HG03571 (cell line): ENCODE data around the gene NAA16.
"Not testable (repeated sequence)": the region's sequence is repeated elsewhere in the genome, so short reads cannot be mapped to it uniquely, and the experiment has no call there.

Source experiments
- ATAC-seq: cut with Tn5 transposase; IDR thresholded peaks from one replicate; pipeline ENCODE4 v1.9.1; 2021; ENCODE audit not compliant: unreplicated experiment

NAA16 gene

GRCh38 chr13:41310963-41311405 lies at the start of gene NAA16:
Gene NAA16, plus strand, starts transcription at chr13:41311267. Its CDS starts 262 bp downstream, at chr13:41311529.
- peak; percentile 56 for ATAC-seq

DNA sequence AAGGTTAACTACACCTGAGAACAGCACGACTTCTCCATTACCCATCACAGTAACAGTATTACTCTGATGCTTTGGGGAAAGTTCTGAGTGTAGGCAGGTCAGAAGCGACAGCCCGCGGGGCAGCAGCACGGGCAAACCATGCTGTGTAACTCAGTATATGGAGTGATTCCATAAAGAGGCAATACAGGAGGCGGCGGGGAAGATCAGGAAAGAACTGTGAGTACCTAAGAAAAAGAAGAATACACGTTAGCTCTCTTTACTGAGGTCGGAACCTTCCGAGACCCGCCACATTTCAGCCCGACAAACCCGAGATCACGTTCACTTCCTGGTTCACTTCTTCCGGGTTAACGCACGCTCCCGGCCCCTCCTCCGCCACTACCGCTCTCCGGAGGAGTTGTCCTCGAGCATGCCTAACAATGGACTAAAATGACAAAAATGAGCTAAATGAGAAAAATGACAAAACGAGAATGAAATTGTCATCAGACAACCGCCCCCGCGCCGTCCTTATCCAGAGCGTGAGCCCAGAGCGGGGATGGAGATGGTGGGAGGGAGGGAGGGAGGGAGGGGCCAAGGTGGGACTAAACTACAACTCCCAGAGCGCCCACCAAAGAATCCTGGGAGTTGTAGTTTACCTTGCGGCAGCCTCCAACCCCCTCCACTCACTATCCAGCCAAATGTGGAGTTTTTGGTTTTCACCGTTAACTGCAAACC lies 47.7 kb upstream of the NAA16 start, which contains the start of gene MTRF1:
MTRF1 (minus strand) TSS at position 316 of the 711 bp plus-strand sequence. CDS start 2,669 bp downstream, outside the sequence.
- peak; percentile 91 for ATAC-seq

DNA sequence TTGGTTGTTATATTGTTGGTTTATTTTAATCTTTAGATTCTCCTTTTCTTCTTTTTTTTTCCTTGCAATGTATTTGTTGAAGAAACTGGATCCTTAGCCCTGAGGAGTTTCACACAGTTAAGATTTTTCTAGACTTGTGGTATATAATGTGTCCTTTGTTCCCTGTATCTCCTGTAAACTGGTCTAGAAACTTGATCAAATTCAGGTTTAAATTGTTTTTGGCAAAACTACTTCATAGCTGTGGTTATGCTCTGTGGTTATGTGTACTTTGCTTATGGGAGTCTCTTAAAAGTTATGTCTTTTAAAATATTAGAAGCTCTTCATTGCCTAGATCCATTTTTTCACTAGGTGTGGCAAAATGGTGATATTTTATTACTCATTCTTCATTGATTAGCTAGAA lies 44.0 kb upstream of the NAA16 start:
- no peak for ATAC-seq

DNA sequence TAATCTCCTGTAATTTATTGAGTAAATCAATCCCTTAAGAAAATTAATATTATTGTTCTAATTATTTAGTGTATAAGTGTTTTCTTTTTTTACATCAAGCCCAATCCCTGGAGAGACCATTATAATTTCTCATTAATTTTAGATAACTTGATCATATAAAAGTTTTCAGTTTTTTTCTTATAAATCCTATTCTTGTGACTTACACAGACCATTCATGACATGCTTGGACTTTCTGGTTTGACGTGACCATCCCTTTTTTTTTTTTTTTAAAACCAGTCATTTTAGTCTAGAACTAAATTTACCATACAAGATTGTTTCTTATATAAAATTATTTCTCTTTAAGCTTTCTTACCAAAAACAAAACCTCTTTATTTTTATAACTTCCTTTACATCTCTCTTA lies 42.3 kb upstream of the NAA16 start:
- no peak for ATAC-seq

- ATAC-seq = no peak
These were observed 39.4 kb upstream of the NAA16 start for GRCh38 chr13:41271456-41272285.

DNA sequence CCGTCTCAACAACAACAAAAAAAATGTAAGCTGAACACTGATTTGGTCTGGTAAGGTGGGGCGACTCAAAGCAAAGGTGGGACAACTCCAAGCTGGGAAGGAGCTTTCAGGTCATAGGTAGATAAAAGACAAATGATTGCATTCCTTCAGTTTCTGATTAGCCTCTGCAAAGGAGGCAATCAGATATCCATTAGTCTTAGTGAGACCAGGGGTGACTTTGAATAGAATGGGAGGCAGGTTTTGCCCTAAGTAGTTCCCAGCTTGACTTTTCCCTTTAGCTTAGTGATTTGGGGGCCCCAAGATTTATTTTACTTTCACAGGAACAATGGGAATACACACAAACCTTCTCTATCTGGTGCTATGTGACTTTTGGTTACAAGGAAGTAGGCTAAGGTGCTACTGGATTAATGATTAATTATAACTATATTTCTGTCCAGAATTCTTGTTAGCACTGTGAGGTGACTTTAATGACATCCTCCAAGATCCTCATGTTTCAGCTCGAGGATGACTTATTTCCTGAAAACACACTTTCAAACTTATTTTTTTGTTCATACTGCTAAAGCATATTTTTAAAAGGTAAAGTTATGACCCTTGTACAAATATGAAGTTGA lies 37.1 kb upstream of the NAA16 start:
- no peak for ATAC-seq

DNA sequence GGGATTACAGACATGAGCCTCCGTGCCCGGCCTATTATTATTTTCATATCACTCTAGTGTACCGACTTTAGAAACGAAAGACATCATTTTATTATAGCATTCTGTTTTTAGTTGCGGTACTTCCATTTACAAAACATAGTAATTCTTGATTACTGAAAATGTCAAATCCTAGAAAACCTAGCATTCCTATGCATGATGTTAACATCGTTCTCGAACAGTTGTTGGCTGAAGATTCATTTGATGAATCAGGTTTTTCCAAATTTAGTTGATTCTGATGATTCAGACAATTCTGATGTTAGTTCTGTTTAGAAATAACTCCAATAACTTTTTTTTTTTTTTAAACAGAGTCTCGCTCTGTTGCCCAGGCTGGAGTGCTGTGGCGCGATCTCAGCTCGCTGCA lies 36.2 kb upstream of the NAA16 start:
- no peak for ATAC-seq

GRCh38 chr13:41276824-41277223 lies 34.2 kb upstream of the NAA16 start:
- ATAC-seq = no peak

GRCh38 chr13:41279156-41279555 lies 31.9 kb upstream of the NAA16 start:
- not testable (repeated sequence) for ATAC-seq

DNA sequence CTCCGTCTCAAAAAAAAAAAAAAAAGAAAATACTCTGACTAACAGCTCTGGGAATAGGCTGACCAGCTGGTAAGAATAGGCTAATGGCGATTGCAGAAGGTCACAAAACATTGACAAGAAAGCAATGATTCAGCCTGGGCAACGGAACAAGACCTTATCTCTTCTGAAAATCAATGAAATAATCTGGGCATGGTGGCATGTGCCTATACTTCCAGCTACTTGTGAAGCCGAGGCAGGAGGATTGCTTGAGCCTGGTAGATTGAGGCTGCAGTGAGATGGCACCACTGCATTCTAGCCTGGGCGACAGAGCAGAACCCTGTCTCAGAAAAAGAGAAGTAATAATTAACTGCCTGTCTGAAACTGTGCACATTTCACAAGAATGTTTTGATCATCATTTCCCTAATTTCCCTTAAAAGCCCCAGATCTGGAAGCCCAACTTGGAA lies 28.9 kb upstream of the NAA16 start:
- peak; percentile 66 for ATAC-seq

- ATAC-seq = no peak
These were observed 26.4 kb upstream of the NAA16 start for GRCh38 chr13:41284512-41285288.

GRCh38 chr13:41286370-41286769 lies 24.7 kb upstream of the NAA16 start:
- ATAC-seq = no peak

DNA sequence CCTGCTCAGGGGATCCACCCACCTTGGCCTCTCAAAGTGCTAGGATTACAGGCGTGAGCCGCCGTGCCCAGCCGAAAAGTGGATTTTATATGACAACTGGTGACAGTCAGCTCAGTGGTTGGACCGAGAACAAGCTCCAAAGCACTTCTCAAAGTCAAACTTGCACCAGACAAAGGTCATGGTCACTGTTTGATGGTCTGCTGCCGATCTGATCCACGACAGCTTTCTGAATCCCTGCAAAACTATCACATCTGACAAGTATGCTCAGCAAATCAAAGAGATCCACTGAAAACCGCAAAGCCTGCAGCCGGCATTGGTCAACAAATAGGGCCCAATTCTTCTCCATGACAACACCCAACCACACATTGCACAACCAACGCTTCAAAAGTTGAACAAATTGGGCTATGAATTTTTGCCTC lies 21.6 kb upstream of the NAA16 start:
- no peak for ATAC-seq

DNA sequence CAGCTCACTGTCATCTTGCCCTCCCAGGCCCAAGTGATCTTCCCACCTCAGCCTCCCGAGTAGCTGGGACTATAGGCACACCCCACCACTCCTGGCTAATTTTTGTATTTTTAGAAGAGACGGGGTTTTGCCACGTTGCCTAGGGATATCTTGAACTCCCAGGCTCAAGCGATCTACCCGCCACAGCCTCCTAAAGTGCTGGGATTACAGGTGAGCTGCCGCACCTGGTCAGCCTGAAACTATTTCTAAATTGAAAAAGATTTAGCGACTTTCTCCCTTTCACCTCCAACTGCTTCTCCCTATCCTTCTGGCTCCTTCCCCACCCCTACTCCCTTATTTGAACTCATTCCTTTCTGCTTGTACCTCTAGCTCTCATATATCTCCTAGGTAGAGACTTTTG lies 19.8 kb upstream of the NAA16 start:
- no peak for ATAC-seq

DNA sequence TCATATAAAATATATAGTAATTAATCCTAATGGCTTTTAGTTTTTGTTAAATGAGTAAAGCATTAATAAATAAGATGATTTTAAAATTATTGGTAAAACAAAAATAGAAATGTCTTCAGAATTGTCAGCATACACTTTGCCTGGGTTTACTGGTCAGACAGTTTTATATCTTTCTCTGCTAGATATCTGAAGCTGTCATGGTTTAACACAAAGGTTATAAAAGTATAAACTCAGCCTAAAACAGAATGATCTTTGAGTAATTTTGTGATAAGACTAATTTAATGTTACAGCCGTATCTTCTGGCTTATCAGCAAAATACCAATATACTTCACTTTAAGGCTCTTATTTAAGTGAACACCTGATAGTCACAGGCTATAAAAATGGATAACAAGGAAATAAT lies 17.8 kb upstream of the NAA16 start:
- no peak for ATAC-seq

- ATAC-seq = no peak
These were observed 16.2 kb upstream of the NAA16 start for GRCh38 chr13:41294914-41295313.

DNA sequence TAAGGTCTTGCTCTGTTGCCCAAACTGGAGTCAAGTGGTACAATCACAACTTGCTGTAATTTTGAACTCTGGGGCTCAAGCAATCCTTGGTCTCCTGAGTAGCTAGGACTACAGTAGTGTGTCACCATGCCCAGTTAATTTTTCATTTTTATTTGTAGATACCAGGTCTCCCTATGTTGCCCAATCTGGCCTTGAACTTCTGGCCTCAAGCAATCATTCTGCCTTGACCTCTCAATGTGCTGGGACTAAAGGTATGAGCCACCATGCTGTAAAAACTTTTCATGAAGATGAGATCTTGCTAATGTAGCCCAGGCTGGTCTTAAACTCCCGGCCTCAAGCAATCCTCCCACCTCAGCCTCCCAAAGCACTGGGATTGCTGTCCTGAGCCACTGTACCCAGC lies 15.1 kb upstream of the NAA16 start:
- ATAC-seq = no peak

DNA sequence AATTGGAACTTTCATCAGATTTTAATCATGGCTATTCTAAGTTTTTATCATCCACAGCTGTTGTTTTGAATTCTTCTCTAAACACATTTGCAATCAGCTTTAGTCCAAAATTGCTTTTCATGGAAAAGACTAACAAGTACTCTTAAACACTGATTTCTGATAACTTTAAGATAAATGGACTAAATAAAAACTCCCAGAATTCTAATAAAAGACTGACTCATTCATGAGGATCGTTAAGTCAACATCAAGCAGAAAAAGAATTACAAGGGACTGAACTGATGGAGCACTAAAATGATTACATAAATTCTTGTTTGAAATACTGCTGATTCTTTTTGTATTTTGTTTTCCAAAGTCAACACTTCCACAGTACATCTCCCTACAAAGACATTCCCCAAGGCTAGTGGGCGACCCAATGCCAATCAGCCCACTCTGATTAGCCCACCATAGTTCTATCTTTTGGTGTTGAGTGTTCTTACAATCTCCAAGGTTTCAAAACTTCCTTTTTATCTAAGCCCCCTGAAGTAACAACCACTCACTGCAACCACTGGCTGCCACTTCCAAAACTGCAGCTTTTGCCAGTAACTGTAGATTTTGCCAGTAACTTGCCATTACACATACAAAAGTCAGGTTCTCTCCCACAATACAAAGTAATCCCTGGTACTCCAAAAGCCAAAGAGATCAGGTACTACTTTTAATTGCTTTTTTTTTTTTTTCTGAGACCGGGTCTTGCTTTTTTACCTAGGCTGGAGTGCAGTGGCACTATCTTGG lies 14.0 kb upstream of the NAA16 start:
- no peak for ATAC-seq

DNA sequence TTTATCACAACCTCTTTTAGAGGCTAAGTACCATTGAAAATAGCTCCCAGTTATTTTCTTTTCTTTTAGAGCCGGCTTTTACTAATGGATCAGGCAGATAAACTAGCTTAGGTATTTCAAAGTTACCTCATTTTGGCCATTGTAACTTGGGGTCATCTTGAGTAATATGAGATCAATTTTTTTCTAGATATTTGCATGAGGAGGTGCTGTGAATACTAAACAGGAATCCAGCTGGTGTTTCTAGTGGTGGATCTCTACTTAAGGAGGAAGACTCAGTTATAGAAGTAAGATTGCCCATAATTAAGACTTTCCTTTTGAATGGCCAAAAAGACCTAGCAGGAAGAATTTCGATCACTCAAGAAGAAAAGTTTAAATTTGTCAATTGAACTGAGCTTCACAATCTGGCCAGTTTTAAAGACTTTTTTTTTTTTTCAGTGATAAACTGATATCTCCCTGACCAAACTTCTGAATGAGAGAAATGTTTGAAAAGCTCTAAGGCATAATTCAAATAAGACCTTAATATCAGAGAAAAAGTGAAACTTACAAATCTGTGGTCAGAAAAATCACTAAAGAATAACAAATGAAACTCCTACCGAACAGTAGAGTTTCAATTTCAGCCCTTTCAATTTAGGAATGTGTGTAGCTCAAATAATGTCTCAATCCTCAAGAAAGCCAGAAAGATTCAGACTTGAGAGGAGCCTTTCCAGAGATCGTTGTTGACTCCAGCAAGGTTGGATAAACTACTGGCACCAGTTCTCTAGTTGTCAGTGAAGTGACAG lies 11.6 kb upstream of the NAA16 start:
- ATAC-seq = no peak
